HG03135 (cell line): ENCODE results near the gene DUOX2.
A peak's percentile ranks its signal among the peaks of the same experiment; 100 is the strongest.
"Not testable (repeated sequence)": the region's sequence is repeated elsewhere in the genome, so short reads cannot be mapped to it uniquely, and the experiment has no call there.

Experiments
- ATAC-seq: cut with Tn5 transposase; IDR thresholded peaks from one replicate; pipeline ENCODE4 v1.9.1; 2021; ENCODE audit warnings: mild to moderate bottlenecking, moderate library complexity; ENCODE audit not compliant: unreplicated experiment

Gene DUOX2

DNA sequence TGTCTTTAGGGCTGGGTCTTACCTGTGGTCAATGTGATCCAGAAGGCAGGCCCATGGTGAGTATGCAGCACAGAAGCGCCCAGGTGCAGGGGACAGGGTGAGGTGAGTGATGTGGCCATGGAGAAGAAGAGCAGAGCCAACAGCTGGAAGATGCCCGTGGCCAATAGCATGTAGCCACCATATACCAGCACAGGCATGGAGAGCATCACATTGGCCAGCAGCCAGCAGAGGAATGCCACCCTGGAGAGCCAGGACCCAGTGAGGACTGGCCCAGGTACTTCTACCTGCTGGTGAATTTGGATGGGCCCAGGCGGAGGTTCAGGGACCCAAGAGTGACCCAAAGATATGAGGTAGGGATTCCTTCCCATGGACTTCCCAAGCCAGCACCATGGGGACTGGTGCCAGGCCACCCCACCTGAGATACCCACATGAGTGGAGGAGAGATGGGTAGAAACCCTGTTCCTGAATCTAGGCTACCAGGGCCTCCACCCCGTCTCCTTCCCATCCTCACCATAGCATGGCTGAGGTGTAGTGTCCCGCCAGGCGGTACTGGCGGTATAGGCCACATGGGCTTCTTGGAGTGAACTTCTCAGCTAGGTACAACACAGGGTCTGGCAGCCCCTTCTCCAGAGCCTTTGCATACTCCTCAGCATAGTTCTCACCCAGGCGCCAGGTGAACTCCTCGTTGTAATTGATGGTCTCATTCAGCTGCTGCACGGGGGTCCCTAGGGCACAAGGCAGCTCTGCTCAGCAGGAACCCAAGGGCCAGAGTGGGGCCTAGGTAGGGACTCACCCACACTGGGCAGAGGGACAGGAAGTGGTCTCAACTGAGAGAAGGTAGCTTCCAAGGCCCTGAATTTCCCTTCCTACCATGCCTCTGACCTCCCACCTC, 6.4 kb upstream of the DUOX2 start:
- ATAC-seq: no peak

DNA sequence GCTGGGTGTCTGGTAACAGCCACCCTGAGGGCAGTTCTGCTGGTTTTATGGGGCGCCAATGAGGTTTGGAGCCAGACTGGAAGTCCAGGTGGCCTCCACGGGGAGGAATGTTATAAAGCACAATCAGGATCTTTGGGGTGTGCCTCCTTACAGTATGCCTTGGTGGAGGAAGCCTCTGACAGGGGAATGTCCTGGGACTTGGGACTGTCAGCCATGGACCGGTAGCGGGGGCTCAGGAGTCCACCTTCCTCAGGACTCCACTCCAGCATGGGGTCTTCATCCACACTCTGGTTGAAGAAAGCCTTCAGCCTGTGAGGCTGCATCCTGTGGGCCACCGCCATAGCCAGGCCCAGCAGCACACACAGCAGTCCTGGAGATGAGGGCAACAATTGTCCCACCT, 5.0 kb upstream of the DUOX2 start:
- ATAC-seq: no peak

DNA sequence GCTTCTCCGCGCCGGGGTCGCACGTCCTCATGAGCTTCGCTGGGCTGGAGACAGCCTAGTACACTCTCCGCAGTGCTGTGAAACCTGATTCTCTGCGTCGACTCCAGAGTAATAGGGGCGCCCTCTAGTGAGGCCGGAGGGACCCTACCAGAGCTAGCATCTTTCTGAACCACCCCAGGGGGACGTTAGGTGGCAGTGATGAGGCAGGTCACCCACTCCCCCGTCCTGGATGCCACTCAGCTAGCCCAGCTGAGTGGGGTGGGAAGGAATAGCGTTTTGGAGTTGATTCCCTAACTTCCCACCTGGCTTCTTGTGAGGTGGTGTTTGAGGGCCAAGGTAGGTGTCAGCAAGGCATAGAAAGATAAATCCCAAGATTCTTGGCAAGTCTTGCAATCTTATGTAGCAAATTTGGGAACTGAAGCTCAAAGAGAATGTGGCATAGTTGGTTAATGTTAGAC, 4.2 kb upstream of the DUOX2 start:
- peak; percentile 91 for ATAC-seq

DNA sequence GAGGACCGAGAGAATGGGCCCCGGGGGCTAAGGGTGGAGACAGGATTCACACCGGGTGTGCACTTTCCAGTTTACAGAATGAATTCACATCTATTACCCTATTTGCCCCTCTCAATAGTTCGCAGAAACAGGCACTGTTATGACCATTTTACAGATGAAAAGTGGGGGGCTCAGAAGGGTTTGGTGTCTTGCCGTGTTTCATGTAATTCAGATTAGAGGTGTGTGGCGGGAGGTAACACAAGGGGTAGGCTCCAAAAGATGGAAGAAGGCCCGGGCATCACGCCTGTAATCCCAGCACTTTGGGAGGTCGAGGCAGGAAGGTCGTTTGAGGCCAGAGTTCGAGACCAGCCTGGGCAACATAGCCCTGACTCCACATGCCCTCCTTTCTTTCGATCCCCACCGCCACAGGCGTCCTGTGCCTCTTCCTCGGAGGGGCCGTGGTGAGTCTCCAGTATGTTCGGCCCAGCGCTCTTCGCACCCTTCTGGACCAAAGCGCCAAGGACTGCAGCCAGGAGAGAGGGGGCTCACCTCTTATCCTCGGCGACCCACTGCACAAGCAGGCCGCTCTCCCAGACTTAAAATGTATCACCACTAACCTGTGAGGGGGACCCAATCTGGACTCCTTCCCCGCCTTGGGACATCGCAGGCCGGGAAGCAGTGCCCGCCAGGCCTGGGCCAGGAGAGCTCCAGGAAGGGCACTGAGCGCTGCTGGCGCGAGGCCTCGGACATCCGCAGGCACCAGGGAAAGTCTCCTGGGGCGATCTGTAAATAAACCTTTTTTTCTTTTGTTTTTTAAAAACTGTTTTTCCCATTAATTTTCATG, 3.5 kb upstream of the DUOX2 start:
- ATAC-seq: no peak

DNA sequence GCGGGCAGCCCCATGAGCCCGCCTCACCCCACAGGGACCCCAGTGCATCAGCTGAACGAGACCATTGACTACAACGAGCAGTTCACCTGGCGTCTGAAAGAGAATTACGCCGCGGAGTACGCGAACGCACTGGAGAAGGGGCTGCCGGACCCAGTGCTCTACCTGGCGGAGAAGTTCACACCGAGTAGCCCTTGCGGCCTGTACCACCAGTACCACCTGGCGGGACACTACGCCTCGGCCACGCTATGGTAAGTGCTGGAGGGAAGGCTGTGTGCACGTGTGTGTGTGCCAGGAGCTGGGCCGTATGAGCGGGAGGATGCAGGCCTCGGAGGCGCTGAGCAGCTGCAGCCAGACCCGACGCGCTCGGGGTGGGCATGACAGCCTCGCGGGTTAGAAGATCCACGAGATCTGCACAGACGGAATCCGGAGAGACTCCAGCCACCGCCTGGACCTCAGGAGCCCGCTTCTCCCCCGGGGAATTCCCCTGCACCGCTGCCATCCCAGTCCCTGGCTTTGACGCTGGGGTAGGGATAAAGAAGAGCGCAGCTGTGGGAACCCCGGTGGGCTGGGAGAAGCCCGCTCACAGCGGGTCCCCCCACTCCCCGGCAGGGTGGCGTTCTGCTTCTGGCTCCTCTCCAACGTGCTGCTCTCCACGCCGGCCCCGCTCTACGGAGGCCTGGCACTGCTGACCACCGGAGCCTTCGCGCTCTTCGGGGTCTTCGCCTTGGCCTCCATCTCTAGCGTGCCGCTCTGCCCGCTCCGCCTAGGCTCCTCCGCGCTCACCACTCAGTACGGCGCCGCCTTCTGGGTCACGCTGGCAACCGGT, 2.7 kb upstream of the DUOX2 start:
- ATAC-seq: no peak

DNA sequence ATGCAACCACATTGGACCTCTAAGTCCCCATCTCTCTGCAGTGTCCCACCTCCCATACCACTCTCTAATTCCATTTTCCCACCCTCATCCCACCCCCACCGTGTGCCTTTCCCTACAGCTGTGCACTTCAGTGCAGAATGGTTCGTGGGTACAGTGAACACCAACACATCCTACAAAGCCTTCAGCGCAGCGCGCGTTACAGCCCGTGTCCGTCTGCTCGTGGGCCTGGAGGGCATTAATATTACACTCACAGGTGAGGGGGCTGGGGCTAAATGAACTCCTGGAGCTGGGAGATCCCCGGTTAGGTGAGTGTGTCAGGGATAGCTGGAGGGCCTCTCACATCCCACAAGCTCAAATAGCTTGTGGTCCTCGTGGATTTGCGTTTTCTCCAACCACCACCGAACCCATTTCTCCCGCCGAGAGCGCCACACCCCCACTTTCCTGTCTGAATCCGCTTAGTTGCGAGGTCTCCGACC, 2.1 kb upstream of the DUOX2 start:
- no peak for ATAC-seq

DNA sequence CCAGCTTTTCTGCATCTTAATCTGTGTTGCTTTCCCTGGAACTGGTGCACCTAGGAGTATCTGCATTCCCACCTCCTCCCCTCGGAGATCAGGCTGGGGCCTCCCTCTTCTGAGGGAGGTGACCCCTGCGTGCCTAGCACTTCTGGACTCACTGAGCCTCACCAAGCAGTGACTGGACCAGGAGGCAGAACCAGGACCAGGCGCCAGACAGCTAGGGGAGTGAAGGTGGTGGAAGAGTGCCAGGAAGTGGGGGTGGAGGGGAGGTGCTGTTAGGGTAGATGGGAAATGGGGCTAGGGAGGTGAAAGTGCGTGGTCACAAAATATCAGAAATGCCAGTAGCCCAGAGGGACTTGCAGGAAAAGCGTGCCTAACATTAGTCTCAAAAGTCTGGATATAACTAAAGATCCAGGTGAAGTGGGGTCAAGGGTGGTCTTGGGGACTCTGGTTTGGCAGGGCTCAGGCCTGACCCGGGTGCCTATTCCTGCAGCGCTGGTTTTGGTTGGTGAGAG, 1.4 kb upstream of the DUOX2 start:
- ATAC-seq: no peak

DNA sequence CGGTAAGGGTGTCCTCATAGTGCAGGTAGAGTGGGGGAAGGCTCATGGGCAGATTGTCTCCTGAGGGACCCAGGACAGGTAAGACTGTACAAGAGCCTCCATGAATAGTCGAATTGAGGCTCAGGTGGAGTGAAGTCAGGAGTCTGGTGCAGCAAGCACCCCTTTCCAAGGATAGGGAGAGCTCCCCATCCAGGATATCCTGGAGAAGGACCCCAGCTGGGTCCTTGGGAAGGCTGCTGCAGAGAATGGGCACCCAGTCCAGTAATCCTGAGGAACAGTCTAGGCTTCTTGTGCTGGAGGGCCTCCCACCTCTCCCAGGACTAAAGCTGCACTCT, 746 bp upstream of the DUOX2 start:
- ATAC-seq: no peak

DNA sequence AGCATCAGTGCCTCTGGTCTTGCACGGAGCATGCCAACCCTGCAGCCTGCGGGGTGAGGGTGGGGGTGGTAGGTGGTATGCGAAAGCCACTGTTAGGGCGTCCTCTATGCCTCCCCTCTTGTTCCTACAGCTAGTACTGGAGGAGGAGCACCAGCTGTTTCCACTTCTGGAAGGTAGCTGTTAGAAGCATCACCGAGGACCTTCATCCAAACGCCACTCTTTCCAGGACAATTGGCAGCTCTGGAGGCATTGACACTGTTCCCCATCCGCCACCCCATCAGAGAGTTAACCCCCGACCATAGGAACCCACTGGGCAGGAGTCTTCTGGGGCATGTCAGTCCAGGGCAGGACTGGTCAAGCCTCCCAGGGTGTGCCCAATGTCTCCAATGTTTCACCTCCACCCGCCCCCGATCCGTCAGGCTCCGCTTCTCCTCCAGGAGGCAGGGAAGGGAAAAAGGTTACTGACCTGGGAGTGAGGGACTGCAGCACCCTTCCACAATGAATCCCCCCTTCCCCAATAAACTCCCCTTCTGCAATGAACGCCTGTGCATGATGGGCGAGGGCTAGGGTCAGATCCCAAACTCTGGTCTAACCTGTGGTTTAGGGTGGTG, 487 bp downstream of the DUOX2 start:
- ATAC-seq: no peak

DNA sequence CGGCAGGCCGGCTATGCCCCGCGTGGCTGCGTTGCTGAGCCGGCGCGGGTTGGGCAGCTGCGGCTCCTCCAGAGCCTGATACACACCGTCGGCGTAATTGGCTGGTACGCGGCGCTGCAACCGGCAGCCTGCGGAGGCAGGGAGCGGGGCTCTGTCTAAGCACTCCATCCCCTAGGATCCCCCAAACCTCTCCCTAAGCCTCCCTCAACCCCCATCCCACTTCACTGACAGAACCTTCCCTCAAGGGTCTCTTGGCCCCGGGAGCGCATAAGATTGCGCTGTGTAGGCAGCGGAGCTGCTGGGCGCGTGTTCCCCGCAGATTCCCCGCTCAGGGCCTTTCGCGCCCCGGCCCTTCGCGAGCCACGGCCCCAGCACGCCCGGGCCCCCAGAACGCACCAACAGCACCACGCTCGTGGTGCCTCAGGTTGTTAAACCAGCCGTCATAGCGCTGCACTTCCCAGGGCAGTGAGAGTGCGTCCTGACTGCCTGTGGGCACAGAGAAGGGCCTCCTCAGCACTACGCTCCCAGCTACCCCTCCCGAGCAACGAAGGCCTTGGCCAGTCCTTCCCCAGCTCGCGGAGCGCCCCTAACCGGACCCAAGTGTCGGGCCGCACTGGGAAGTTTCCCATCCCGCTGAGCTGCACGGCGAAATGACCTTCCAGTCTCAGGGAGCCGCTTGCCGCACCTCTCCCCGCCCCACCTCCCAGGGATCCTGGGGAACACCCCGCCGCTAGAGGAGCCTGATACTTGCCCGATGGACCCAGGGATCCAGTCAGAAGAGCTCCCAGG, 1.2 kb downstream of the DUOX2 start:
- no peak for ATAC-seq

DNA sequence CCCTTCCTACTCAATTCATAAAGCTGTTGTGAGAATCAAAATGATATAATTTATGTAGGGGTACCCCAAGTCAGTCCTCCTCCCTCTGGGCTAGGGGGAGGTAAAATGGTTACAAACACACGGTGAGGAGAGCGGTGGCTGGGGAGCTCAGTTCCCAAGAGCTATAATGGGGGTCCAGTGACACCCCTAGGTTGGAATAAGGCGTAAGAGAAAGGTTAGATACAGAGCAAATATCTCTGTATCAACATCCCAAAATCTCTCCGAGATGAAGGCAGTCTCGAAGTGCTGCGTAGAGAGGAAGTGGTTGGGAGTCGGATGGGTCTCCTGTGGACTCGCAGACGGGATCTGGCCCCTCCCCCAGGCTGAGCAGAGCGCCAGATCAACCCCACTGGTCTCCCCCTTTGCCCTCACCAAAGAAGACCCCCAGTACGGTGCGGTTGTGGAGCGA, 1.8 kb downstream of the DUOX2 start:
- no peak for ATAC-seq

DNA sequence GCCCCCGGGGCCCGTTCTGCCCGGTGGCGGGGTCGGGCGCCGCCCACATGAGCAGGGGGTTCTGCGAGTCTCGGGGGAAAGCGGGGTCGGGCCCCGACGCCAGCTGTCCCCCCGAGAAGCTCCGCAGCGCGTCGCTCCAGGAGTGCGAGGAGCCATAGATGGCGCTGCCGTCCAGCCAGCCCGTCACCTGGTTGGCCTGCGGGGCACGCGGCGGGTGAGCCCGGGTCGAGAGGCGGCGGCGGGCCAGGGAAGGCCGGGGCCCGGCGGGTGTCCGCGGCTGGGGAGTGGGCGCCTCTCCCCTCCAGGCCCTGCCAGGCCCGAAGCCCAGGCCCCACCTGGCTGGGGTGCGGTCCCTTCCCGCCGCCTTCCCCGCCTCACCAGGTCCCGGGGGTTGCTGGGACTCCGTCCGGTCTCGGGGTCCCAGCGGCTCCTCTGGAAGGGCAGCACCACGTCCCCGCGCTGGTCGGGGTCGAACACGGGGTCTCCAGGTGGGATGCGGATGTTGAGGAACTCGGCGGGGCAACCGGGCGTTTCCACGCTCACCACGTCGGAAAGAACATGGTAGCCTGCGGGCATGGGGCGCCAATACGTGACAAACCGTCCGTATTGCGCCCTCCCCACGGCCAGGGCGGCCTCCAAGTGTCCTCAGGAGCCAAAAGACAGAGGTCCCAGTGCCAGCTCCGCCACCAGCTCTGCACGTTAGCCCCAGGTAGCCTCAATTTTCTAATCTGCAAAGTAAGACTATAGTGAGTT, 2.4 kb downstream of the DUOX2 start:
- no peak for ATAC-seq

DNA sequence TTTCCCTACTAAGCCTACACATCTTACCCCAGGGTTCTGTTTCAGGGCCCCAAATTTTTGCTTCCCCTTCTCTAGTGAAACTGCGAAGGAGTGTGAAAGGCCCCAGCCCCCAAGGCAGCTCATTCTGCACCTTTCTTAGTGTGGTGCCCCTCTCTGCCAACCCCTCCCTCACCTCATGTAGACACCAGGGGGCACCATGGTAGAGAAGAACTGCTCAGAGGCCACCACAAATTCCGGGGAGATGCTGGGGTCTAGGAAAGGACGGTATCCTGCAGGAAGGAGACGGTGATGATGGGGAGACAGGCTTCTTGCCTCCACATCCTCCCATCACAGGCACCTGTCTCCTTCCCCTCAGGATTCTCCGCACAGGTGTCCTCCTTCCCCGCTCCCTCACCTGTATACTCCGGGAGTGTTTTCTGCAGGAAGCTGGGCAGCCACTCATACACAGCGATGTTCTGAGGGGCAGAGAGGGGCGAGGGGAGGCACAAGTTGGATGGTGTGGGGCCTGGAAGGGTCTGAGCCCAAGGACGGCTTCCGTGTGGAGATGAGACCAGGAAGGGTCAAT, 3.6 kb downstream of the DUOX2 start:
- no peak for ATAC-seq

DNA sequence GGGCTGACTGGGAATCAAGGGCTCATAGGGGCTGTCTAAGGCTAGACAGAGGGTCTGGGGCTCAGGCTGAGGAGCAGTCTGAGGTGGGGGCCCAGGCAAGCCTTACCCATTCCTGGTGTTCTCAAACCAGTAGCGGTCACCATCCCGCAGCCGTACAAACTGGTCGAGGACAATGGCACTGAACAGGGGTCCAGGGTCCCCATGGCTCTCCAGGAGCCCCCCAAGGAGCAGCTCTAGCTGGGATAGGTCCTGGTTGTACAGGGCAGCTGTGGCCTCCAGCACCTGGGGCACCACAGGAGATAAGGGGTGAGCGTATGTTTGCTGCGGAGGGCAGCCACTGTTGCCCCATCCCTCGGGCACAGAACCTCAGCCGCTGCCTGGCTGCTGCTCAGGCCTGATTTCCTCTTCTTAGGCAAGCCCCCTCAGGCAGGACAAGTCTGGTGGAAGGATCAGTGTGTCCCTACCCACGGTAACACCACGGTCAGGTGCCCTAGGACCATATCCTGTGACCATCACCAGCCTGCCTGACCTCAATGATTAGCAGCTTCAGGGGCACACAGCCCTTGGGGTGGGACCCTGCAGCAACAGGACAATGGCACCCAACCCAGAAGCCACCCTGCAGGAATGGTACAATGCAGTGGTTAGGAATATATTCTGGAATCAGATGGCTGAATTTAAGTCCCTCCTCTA, 5.9 kb downstream of the DUOX2 start:
- no peak for ATAC-seq

DNA sequence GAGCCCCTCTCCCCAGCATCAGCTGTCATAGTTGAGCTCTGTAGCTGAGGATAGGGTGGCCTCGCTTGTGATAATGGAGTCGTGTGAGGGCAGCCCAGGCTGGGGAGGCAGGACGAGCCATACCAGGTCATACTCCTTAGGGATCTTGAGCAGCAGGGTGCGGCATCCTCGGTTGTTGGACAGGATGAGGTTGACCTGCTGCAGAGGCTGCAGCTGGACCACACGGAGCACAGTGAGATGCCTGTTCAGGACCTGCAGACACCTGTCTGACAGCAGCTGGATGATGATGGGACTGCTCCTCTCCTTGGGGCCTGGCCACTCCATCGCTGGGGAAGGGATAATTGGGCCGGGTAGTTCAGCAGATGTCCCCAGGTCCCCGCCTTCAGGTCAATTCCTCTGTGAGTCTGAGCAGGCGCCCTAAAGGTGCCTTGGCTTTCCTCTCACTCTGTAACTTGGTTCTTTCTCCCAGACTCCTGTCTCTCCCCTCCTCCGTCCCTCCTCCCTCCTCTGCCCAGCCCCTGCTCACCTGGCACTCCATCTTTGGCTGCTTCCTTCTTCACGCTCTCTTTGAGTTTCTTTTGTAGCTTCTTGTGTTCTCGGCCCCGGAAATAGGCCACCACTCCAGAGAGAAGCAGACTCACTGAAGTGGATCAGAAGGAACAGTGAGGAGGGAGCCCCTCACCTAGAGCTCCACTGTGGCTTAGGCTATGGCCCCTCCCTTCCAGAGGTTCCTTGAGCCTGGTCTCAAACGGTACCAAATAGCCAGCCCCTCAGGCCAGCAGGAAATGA, 7.8 kb downstream of the DUOX2 start:
- ATAC-seq: no peak

DNA sequence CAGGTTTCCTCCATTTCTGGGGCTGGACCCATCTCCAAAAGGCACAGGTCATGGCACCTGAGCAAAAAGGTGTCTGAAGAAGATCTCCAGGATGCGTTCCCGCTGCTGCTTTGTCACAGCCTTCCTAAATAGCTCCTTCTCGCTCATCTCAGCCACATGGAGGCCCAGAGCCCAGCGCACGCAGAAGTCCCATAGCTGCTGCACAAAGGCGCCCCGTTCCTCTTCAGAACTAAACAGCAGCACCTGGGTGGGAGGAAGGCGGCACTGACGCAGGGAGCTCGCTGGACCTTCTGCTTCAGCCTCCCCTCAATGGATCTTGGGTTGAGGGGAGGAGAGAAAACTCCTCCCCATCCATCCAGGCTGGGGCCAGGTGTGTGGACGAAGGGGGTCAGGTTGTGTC, 8.4 kb downstream of the DUOX2 start:
- no peak for ATAC-seq

DNA sequence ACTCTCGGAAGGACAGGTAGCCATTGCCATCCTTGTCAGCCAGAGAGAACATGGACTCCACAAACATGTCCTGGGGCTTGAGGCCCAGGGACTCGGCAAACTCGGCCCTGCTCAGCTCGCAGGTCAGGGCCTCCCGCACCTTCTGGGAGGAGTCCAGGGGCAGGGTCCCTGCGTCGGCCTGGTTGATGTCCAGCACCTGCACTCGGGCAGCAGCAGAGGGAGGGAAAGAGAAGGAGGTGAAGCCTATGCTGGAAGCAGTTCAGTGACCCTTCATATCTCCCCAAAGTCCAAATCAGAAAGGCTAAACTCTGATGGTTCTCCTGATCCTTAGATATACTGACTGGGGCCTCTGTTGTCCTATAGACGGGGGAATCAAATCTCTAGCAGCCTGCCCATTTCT, 9.8 kb downstream of the DUOX2 start:
- ATAC-seq: not testable (repeated sequence)
